Measurements from ENCODE around the gene SNX13.
"Not testable (repeated sequence)": the region's sequence is repeated elsewhere in the genome, so short reads cannot be mapped to it uniquely, and the experiment has no call there.

Gene SNX13

DNA sequence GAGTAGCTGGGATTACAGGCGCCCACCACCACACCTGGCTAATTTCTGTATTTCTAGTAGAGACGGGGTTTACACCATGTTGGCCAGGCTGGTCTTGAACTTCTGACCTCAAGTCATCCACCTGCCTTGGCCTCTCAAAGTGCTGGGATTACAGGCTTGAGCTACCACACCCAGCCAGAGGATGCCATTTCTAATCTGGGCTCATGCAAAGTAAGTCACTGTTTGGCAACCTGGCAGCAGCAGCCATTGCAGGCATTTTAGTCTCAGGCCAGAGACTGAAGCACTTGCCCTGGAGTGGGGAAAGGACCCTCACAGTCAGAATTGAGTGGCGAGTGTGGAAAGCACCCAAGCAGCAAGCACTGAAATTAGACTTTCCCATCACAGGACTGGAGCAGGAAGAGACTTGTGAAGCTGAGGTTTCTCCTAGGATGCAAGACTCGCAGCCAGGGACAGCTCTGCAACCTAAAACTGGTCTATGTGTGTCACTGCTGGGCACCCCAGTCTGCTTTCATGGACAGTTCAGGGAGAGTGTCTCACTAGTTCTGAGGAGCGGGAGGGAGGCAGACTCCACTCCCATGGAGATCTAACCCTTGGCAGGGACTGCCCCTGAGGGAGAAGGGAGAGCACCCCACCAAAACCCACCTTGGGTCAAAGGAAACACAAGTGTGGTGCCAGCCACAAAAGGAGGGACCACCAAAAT lies 27.6 kb downstream of the SNX13 start:
- no peak for DNase-seq (ENCODE audit: low spot score)

DNA sequence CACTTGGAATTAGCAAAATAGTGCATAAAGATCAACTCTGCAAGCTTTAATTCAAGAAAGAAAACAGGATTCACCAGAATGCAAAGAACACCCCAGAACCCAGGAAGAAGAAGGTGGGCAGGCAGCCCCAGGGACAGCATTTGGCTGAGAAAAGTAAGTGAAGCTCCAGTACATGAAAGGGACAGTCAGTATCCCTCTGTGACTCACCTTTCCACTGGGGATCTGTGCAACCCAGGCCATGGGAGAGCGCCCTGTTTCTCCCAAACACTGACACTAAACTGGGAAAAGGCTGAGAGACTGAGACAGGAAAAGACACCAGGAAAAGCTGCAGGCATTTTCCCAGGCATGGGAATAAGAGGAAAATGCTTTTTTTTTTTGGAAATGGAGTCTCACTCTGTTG lies 28.2 kb downstream of the SNX13 start:
- no peak for DNase-seq (ENCODE audit: low spot score)

DNA sequence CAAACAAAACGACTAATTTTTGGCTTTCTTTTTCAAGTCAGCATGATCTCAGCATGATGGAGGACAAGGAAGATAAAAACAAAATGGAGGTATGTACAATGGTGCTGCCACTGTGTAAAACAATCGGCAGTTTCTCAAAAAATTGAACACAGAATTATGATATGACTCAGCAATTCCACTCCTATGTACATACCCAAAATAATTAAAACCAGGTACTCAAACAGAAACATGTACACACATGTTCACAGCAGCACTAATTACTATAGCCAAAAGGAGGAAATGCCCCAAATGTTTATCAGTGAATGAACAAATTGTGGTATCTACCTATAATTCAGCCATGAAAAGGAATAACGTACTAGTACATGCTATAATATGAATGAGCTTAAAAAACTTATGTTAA lies 29.9 kb downstream of the SNX13 start:
- no peak for DNase-seq (ENCODE audit: low spot score)

DNA sequence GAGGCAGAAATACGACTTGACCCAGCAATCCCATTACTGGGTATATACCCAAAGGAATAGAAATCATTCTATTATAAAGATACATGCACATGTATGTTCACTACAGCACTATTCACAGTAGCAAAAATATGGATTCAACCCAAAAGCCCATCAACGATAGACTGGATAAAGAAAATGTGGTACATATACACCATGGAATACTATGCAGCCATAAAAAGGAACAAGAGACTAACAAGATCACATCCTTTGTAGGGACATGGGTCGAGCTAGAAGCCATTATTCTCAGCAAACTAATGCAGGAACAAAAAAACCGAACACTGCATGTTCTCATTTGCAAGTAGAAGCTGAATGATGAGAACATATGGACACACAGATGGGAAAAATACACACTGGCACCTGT lies 31.0 kb downstream of the SNX13 start:
- not testable (repeated sequence) for DNase-seq (ENCODE audit: low spot score)

DNA sequence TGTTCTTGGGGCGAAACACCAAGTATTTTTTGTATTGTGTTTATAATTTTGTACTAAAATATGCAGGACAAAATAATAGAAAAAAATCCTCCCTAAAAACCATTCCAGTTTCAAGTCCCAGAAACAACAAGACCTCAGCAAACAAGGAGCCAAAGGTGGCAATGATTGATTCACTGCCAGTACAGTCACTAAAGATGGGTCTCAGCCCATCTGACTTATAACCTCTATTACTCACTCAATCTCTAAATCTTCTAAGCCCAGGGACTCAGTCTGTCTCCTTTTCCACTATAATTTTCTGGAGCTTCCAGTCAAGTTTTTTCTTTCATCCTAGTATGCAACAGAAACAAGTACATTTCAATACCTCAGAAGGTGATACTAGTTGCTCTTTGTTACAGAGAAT lies 33.3 kb downstream of the SNX13 start:
- DNase-seq (ENCODE audit: low spot score): no peak

DNA sequence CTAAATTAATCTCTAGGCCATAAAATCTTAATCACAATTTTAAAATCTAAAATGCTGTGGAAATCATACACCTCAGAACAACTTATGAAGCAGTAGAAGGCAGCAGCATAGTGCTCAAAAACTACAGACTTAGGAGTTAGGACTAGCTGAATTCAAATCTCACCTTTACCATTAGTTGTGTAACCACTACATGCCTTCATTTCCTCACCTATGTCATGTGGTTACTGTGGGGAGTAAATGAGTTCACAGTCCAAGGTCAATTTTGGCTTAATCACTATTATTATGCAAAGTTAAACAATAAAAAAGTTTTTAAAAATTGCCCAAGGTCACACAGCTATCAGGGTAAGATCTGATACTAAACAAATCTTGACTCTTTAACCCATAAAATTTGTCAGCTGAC lies 37.0 kb downstream of the SNX13 start:
- DNase-seq (ENCODE audit: low spot score): no peak

DNA sequence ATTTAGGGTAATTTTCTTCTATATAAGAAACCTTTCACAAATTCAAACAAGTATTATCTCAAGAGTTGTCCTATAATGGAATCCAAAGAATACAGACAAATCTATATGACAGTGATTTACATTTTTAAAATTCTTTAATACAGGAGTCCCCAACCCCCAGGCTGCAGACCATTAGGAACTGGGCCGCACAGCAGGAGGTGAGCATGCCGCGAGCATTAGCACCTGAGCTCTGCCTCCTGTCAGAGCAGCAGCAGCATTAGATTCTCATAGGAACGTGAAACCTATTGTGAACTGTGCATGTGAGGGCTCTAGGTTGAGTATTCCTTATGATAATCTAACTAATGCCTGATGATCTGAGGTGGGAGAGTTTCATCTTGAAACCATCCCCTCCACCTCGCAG lies 37.7 kb downstream of the SNX13 start:
- DNase-seq (ENCODE audit: low spot score): no peak

DNA sequence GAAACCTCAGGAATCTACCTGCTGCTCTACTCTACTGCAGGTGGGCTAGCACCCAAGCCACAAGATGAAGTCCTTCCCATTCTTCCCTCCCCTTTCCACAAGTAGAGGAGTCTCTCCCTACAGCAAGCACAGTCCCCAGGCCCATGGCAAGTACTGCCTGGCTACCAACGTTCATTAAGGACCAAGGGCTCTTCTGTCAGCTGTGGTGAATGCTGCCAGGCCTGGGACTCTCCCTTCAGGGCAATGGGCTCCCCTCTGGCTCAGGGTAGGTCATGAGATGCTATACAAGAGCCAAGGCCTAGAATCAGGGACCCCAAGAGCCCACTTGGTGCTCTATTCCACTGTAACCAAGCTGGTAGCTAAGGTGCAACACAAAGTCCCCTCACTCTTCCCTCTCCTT lies 39.8 kb downstream of the SNX13 start:
- no peak for DNase-seq (ENCODE audit: low spot score)

DNA sequence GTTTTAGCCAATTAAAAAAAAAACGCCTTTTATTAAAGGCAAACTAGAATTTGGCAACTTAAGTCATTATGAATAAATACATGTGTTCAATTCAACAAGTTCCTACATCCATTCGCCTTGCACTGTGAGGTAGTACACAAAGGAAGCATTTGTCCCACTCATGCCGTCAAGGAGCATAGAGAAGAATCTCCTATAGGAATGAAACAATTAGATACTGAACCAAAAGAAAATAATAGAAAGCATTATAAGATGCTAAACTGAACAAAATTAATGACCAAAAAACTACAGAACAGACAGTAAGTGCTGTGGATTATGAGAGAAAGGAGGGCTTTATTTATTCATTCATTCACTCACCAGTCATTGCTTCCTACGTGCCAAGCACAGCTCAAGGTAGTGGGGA lies 42.2 kb downstream of the SNX13 start:
- no peak for DNase-seq (ENCODE audit: low spot score)

DNA sequence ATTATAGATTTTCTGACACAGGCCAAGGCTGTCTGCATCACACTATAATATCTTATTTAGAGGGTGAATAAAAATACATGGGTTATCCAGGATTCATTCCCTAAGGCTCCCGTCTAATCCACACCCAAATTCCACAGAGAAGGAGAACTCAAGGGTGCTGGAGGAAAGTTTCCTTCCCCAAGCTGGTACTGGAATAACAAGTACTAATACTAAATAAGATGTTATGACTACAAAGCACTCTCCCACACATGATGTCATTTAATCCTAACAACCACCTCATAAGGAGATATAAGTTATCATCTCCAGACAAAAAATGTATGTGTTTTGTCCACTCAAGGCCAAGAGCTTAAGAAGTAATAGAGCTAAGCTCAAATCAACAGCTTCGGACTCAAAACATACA lies 53.0 kb downstream of the SNX13 start:
- no peak for DNase-seq (ENCODE audit: low spot score)

DNA sequence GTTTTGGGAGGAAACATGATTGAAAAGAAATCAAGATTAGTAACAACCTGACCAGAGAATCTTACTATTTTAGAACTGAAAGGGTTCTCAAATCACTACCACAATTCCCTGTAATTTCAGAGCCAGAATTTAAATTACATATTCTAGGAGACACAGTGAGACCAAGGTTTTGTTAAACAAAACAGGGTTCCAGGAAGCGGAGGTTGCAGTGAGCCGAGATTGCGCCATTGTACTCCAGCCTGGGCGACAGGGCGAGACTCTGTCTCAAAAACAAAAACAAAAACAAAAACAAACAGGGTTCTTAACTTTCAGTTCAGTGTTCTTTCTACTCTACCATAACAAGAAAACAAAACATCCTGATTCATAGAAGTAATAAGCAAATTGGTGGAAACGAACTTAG lies 57.6 kb downstream of the SNX13 start:
- DNase-seq (ENCODE audit: low spot score): no peak

DNA sequence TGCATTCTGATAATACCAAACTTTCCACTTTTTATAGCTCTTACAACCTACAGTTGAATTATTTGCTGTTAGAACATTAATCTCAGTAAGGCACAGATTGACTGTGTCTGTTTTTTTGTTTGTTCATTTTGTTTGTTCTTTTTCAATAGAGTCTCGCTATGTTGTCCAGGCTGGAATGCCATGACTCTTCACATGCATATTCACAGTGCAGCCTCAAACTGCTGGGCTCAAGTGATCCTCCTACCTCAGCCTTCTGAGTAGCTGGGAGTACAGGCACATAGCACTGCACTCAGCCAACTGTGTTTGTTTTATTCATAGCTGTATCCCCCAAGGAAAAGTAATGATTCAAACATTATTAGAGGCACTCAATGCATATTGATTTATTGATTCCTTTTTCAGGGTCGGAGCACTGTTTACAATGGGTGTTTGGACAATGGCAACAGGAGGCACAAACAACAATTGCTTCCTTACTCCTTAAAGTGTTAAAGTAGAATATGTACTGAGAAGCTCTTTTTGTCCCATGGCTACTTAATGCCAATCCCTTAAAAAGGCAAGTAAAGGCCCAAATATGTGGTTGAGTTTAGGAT lies 61.1 kb downstream of the SNX13 start:
- DNase-seq (ENCODE audit: low spot score): no peak

DNA sequence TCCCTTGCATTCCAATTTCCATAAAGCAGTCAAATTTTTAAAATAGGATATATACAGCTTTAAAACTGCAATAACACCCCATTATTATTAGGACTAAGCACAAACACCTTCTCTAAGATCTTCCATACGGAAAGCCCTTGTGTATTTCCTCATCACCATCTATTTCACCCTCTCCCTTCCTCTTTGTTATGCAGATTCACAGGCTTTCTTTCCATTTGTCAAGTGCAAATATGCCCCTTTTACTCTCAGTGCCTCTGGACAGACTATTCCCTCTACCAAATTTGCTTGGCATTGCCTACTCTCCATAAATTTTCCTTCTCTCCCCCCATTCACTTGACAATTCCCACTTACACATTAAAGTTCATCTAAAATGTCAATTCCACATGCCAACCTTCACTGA lies 61.7 kb downstream of the SNX13 start:
- no peak for DNase-seq (ENCODE audit: low spot score)

DNA sequence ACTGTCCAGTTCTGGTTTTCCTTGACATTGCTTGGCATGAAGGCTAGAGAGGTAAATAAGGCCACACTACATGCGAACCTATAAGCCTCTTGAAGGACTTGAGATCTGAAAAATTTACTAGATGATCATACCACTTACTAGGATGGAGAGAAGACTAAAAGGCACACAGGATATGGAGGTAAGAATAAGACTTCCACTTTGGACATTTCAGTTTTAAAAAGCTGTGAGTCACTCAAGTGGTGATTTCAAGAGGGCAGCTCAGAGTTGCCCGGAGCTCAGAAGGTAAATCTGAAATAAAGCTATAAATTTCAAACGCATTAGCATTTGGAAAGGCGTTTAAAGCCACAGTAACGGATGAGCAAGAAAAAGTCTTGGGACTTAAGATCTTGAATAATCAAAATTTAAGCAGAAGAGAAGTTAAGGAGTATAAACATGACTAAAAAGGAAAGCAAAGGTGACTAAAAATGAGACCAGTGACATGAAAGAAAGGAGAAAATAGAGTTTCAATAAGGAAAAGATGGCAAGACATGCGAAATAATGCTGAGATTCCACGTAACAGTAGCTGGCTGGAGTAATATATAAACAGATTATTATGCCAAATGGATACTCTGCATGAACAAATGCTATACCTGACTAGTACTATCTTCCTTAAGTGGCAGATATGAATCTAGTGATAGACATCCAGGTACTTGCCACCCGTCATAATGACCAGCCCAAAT lies 68.3 kb downstream of the SNX13 start:
- DNase-seq (ENCODE audit: low spot score): no peak

DNA sequence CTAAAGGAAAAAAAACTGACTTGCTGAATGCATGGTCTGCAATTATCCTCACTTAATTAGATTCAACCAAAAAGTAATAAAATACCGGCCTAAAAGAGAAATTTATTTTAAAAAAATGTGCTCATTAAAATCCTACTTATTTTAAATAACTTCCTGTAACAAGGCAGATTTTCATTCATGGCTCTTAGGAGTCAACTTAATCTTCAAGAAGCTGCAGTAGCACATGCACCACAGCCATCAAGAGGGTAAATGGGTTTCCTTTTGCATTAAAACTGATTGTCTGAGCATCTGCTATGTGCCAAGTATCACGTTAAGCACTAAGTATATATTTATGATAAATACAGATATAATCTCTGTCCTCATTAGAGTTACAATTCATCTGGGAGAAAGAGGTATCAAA lies 69.9 kb downstream of the SNX13 start:
- no peak for DNase-seq (ENCODE audit: low spot score)

DNA sequence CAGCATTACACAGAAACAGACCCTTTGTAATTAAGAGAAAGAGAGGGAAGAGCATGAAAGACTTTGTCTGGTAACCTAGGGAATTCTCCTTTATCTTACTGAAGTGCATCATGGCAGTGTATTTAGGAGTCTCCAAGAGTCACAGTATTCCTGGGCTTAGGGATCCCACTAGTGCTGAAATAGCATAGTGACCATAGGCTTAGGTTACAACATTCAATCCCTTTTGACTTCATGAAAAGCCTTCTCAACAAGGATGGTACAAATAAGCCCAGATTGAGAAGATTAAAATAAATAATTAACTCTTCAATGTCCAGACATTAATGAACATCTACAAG lies 76.5 kb downstream of the SNX13 start:
- no peak for DNase-seq (ENCODE audit: low spot score)

DNA sequence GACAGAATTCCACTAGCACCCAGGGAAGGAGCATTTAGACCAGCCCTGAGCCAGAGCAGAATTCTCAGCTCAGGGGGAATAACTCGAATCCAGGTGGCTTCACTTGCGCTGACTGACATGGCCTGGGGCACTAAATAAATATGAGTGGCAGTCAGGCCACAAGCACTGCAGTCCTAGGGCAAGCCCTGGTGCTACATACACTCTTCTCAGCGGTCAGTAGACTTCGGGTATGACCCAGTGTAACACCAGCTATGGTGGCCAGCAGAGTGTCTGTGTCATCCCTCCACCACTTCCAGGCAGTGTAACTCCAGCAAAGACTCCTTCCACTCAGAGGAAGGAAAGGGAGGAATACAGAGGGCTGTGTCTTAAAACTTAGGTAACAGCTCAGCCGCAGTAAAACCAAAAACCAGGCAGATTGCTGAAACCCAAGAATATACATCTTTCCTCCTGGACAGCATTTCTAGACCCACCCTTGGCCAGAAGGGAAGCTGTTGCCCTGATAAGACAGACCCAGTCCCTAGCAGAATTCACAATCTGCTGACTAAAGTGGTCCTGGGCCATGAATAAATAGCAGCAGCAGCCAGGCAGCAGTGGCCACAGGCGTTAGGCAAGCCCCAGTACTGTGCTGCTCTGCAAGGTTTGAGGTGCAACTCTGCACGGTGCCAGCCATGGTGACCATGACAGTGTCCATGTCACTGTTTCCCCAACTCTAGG lies 77.0 kb downstream of the SNX13 start:
- DNase-seq (ENCODE audit: low spot score): no peak

DNA sequence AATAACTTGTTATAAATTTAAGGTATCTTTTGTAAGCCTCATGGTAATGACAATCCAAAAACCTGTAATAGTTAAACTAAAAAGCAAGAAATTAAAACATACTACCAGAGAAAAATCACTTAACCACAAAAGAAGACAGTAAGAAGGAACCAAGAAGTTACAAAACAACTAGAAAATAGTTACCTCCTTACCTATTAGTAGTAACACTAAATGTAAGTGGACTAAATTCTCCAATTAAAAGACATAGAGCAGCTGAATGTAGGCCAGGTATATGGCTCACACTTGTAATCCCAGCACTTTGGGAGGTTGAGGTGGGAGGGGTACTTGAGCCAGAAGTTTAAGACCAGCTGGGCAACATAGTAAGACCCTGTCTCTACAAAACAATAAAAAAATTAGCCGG lies 84.0 kb downstream of the SNX13 start:
- no peak for DNase-seq (ENCODE audit: low spot score)

DNA sequence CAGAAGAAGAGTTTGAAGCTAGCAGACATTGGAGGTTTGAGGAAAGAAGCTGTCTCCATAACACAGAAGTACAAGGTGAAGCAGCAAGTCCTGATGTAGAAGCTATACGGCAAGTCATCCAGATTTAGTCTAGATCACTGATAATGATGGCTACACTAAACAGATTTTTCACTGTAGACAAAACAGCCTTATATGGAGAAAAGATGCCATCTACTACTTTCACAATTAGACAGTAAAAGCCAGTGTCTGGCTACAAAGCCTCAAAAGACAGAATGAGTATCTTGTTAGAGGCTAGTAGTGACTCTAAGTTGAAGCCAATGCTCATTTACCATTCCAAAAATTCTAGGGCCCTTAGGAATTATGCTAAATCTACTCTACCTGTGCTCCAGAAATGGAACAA lies 85.1 kb downstream of the SNX13 start:
- DNase-seq (ENCODE audit: low spot score): no peak

DNA sequence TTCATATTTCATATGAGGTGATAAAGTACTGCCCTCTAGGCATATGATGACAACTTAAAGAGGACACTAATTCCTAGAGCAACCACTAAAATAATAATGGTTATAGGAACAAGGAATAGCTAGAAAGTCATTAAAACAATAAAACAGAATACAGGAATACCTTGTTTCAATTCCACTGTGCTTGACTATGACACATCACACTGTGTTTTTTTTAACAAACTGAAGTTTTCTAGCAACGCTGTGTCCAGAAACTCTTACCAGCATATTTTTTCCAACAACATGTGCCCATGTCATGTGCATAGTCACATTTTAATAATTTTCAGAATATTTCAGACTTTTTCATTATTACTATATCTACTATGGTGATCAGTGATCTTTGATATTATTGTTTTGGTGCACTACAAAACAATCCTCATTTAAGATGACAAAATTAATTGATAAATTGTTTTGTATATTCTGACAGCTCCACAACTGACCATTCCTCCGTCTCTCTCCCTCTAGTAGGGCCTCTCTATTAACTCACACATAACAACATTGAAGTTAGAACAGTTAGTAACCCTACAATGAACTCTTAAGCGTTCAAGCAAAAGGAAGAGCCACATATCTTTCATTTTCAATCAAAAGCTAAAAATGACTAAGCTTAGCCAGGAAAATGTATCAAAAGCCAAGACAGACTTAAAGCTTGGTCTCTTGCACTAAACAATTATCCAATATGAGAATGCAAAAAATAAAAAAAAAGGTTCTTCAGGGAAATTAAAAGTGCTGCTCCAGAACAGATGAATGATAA lies 85.8 kb downstream of the SNX13 start:
- DNase-seq (ENCODE audit: low spot score): no peak

DNA sequence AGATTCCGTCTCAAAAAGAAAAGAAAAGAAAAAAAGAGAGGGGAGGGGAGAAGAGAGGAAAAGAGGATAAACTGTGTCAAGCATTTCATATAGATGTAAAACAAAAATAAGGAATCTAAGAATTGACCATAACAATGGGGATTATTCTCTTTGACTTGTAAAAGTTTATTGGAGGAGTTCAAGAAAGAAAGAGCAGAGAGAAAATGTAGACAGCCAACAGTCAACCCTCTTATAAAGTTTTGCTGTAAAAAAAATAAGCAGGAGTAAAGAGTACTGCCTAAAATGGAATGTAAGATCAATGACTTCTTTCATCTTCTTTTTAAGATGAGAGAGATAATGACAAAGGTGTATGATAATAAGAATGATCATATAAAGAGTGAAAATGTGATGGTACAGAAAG lies 87.9 kb downstream of the SNX13 start:
- no peak for DNase-seq (ENCODE audit: low spot score)

DNA sequence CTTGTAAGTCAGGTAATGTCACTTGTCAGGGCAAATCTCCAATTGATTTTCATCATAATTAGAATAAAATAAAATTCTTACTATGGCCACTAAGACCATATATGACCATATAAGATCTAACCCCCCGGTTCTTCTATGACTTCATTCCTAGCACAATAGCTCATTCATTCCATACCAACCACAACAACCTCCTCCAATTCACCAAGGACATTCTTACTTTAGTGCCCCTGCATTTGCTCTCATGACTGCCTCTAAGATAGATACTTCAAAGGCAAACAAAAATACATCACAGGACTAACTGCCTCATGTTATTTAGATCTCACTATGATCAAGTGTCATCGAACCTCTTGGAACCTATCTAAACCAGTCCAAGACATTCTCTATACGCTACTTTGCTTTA lies 90.8 kb downstream of the SNX13 start:
- DNase-seq (ENCODE audit: low spot score): no peak

Data from AG08396 (cell line).